22Rv1 (cell line): ENCODE data around the gene VWA8.
"Not testable (repeated sequence)": the region's sequence is repeated elsewhere in the genome, so short reads cannot be mapped to it uniquely, and the experiment has no call there.

ENCODE experiments used
- ZFX ChIP-seq: fragments of 450-650 bp; IDR thresholded peaks from 2 replicates; pipeline ENCODE4 v1.6.1; 2017; ENCODE audit warnings: antibody characterized with exemption, borderline replicate concordance
- TF ChIP-seq, protein P1 (sequence below): fragments of 450-650 bp; IDR thresholded peaks from 2 replicates; pipeline ENCODE4 v1.5.1; 2017; ENCODE audit warnings: mild to moderate bottlenecking

- TF ChIP-seq, protein P1, sequence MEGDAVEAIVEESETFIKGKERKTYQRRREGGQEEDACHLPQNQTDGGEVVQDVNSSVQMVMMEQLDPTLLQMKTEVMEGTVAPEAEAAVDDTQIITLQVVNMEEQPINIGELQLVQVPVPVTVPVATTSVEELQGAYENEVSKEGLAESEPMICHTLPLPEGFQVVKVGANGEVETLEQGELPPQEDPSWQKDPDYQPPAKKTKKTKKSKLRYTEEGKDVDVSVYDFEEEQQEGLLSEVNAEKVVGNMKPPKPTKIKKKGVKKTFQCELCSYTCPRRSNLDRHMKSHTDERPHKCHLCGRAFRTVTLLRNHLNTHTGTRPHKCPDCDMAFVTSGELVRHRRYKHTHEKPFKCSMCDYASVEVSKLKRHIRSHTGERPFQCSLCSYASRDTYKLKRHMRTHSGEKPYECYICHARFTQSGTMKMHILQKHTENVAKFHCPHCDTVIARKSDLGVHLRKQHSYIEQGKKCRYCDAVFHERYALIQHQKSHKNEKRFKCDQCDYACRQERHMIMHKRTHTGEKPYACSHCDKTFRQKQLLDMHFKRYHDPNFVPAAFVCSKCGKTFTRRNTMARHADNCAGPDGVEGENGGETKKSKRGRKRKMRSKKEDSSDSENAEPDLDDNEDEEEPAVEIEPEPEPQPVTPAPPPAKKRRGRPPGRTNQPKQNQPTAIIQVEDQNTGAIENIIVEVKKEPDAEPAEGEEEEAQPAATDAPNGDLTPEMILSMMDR: not testable (repeated sequence)
- not testable (repeated sequence) for TF ChIP-seq ZFX
These were observed 313.1 kb downstream of the VWA8 start for GRCh38 chr13:41647699-41648313.
